SK-N-MC (cell line): ENCODE results near the gene SRI.
"Not testable (repeated sequence)": the region's sequence is repeated elsewhere in the genome, so short reads cannot be mapped to it uniquely, and the experiment has no call there.

Experiments
- EZH2 ChIP-seq: fragments of 200-600 bp; sonication (generic); IDR thresholded peaks from one replicate; pipeline ENCODE4 v1.6.1; 2017; ENCODE audit warnings: antibody characterized with exemption
- POLR2AphosphoS5 ChIP-seq: IDR thresholded peaks from 2 replicates; pipeline ENCODE4 v1.6.1; 2012; ENCODE audit warnings: mild to moderate bottlenecking, low read depth, low read length, borderline replicate concordance

DNA sequence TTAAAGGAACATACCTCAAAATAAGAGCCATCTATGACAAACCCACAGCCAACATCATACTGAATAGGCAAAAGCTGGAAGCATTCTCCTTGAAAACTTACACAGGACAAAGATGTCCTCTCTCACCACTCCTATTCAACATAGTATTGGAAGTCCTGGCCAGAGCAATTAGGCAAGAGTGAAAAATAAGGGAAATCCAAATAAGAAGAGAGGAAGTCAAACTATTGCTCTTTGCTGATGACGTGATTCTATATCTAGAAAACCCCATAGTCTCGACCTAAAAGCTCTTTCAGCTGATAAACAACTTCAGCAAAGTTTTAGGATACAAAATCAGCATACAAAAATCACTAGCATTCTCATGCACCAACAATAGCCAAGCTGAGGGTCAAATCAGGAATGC is 60.1 kb downstream of the SRI start:
- not testable (repeated sequence) for TF ChIP-seq POLR2AphosphoS5, EZH2
